KMS-11 (cell line): Measurements from ENCODE around the gene PLA2G4C.

Experiments used
- H2AFZ ChIP-seq: fragments of 200-600 bp; sonication (generic); 2 replicates; pipeline ENCODE4 v1.6.1; 2016; ENCODE audit warnings: antibody characterized with exemption, mixed run types, low read depth
- H3K27ac ChIP-seq: fragments of 200-600 bp; sonication (generic); 2 replicates; pipeline ENCODE4 v1.6.1; 2016; ENCODE audit warnings: mild to moderate bottlenecking, mixed run types
- H3K27me3 ChIP-seq: fragments of 200-600 bp; sonication (generic); 2 replicates; pipeline ENCODE4 v1.6.1; 2017; ENCODE audit warnings: mild to moderate bottlenecking, low read depth, mixed run types, moderate library complexity; ENCODE audit not compliant: insufficient read depth
- H3K36me3 ChIP-seq: fragments of 200-600 bp; sonication (generic); 2 replicates; pipeline ENCODE4 v1.6.1; 2017; ENCODE audit warnings: mild to moderate bottlenecking, mixed run types; ENCODE audit not compliant: insufficient read depth
- H3K4me1 ChIP-seq: fragments of 200-600 bp; sonication (generic); 2 replicates; pipeline ENCODE4 v1.6.1; 2016; ENCODE audit warnings: mild to moderate bottlenecking, low read depth, mixed run types; ENCODE audit not compliant: poor library complexity, severe bottlenecking
- H3K4me2 ChIP-seq: fragments of 200-600 bp; sonication (generic); 2 replicates; pipeline ENCODE4 v1.7.0; 2016; ENCODE audit warnings: mild to moderate bottlenecking, mixed run types
- H3K4me3 ChIP-seq: fragments of 200-600 bp; sonication (generic); IDR thresholded peaks from 2 replicates; pipeline ENCODE4 v1.6.1; 2017; ENCODE audit warnings: low read depth, low read length, mixed read lengths; ENCODE audit not compliant: insufficient read depth
- H3K79me2 ChIP-seq: fragments of 200-600 bp; sonication (generic); 2 replicates; pipeline ENCODE4 v1.6.1; 2016; ENCODE audit warnings: low read depth, mixed run types; ENCODE audit not compliant: insufficient read depth
- H3K9ac ChIP-seq: fragments of 200-600 bp; sonication (generic); 2 replicates; pipeline ENCODE4 v1.6.1; 2016; ENCODE audit warnings: mild to moderate bottlenecking, mixed run types
- H4K20me1 ChIP-seq: fragments of 200-600 bp; sonication (generic); 2 replicates; pipeline ENCODE4 v1.6.1; 2016; ENCODE audit warnings: mild to moderate bottlenecking, mixed run types; ENCODE audit not compliant: insufficient read depth
- CTCF ChIP-seq: fragments of 200-600 bp; sonication (generic); conservative IDR thresholded peaks from 2 replicates; pipeline ENCODE4 v1.6.1; 2017; ENCODE audit warnings: low read depth, mild to moderate bottlenecking, antibody characterized with exemption, low read length, moderate library complexity, mixed read lengths

Gene PLA2G4C

DNA sequence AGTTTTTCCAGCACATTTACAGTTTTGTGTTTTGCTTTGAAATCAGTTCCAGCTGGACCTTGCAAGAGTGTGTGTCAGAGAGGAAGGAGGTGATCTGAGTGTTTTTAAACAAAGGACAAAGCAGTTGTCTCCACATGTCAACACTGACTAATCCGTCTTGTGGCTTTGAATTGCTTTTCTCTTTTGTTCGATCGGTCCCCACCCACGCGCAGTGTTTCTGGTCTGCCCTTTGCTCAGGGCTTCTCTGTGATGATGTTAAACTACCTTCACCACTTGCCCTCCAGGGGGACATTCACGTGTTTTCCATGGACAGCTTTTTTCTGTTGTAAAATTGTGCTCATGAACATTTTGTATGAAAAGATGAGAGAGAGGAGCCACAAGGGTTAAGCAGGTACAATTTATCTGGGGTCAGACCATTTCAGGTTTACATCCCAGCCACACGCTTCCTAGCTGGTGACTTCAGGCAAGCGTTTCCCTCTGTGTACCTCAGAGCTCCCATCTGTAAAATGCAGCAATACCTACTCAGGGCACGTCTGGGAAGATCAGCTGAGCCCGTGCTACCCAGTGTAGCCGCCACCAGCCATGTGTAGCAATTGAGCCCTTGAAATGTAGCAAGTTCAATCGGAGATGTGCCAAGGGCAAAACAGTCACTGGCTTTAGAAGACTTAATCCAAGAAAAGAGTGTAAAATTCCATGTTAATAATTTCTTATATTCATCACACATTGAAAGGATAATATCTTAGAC, 13.5 kb upstream of the PLA2G4C start:
- no peak overlapping the region for H3K27ac ChIP-seq
- TF ChIP-seq CTCF, result no peak

GRCh38 chr19:48122421-48122820, 11.8 kb upstream of the PLA2G4C start:
- no peak overlapping the region for H3K27ac ChIP-seq
- no peaks in the 10 kb centered on the region; the same call in 1 of the 2 replicates for H3K36me3 ChIP-seq
- H3K9ac ChIP-seq, result no peak overlapping the region
- H3K4me1 ChIP-seq, result peaks cover 7% of the 10 kb centered on the region
- H3K4me3 ChIP-seq, result no peak overlapping the region
- H3K27me3 ChIP-seq, result no peaks in the 10 kb centered on the region
- H4K20me1 ChIP-seq, result no peaks in the 10 kb centered on the region
- TF ChIP-seq CTCF, result no peak
- H2AFZ ChIP-seq, result no peak overlapping the region
- H3K79me2 ChIP-seq, result no peaks in the 10 kb centered on the region
- H3K4me2 ChIP-seq, result no peak overlapping the region

More for the DNA sequence above, 13.5 kb upstream of the PLA2G4C start:
- H3K9ac ChIP-seq, result no peak overlapping the region
- H3K4me3 ChIP-seq, result no peak overlapping the region
- H3K79me2 ChIP-seq, result no peaks in the 10 kb centered on the region
- H3K4me1 ChIP-seq, result no peaks in the 10 kb centered on the region
- no peaks in the 10 kb centered on the region for H4K20me1 ChIP-seq
- H3K36me3 ChIP-seq, result no peaks in the 10 kb centered on the region; the same call in 1 of the 2 replicates
- H3K4me2 ChIP-seq, result no peak overlapping the region
- no peaks in the 10 kb centered on the region for H3K27me3 ChIP-seq
- H2AFZ ChIP-seq, result no peak overlapping the region

- Histone ChIP-seq H3K9ac (no peak overlapping the region), H3K36me3 (no peaks in the 10 kb centered on the region; the same call in 1 of the 2 replicates)
Observed at GRCh38 chr19:48121909-48122371, 11.3 kb upstream of the PLA2G4C start.

DNA sequence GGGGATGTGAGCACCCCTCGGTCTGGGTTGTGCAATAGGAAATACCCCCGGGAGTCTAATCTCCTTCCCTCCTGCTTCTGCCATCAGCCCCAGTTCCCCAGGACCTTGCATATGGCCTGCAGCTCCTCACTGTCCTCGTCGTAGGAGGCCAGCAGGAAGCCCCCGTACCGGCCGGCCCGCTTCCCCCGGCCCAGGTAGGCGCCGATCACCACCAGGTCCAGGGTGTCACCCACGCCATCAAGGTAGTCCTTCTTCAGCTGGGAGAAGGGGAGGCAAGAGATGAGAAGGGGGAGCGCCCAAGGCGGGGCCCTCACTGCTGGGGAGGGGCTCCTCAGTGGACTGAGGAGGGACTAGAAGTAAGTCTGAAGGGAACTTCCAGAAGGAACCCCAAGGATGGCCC, 10.4 kb upstream of the PLA2G4C start:
- no peak overlapping the region for H2AFZ ChIP-seq
- no peak overlapping the region for H3K27ac ChIP-seq

More at GRCh38 chr19:48121909-48122371, 11.3 kb upstream of the PLA2G4C start:
- Histone ChIP-seq H3K4me2 (no peak overlapping the region), H2AFZ (no peak overlapping the region), H3K27me3 (no peaks in the 10 kb centered on the region), H3K4me1 (peaks cover 7% of the 10 kb centered on the region), H3K27ac (no peak overlapping the region), H4K20me1 (no peaks in the 10 kb centered on the region), H3K79me2 (no peaks in the 10 kb centered on the region), H3K4me3 (no peak overlapping the region)
- no peak for TF ChIP-seq CTCF

More for the DNA sequence above, 10.4 kb upstream of the PLA2G4C start:
- Histone ChIP-seq H3K79me2 (no peaks in the 10 kb centered on the region), H3K9ac (no peak overlapping the region), H3K4me1 (peaks cover 7% of the 10 kb centered on the region), H3K36me3 (no peaks in the 10 kb centered on the region; the same call in 1 of the 2 replicates), H3K4me2 (no peak overlapping the region), H3K4me3 (no peak overlapping the region), H4K20me1 (no peaks in the 10 kb centered on the region), H3K27me3 (no peaks in the 10 kb centered on the region)
- no peak for TF ChIP-seq CTCF
